HAP-1 (cell line): ENCODE measurements around the gene DGKG.

Experiments used
- DNase-seq, 2 experiments: peaks; one replicate each; pipeline ENCODE4 v3.0.0-alpha.2; 2016 to 2020; ENCODE audit warnings: low spot score in 2 of 2
- H3K27me3 ChIP-seq: fragments of 250-450 bp; sonication (Bioruptor Pico); 2 replicates; pipeline ENCODE4 v1.5.1; 2020; ENCODE audit warnings: low read depth, mild to moderate bottlenecking, moderate library complexity
- H3K36me3 ChIP-seq: fragments of 250-450 bp; sonication (Bioruptor Pico); replicated peaks from 2 replicates; pipeline ENCODE4 v1.5.1; 2020; ENCODE audit warnings: mild to moderate bottlenecking
- H3K4me1 ChIP-seq: fragments of 250-450 bp; sonication (Bioruptor Pico); 2 replicates; pipeline ENCODE4 v1.5.1; 2020; ENCODE audit warnings: mild to moderate bottlenecking
- H3K4me3 ChIP-seq: fragments of 250-450 bp; sonication (Bioruptor Pico); 2 replicates; pipeline ENCODE4 v1.5.1; 2020; ENCODE audit warnings: mild to moderate bottlenecking, moderate library complexity
- H3K9me3 ChIP-seq: fragments of 250-450 bp; sonication (Bioruptor Pico); 2 replicates; pipeline ENCODE4 v1.5.1; 2020; ENCODE audit warnings: mild to moderate bottlenecking, moderate library complexity
- in situ Hi-C: fragments of 300-500 bp; cut with MboI; formaldehyde crosslinking; loops from 3 replicates; pipeline ENCODE4 v1.14.3; 2020; ENCODE audit warnings: low sequenced_read_pairs, inconsistent platforms, mixed read lengths

Gene DGKG

GRCh38 chr3:186208296-186208989, 153.6 kb downstream of the DGKG start:
- H3K4me1 ChIP-seq: peaks cover 7% of the 10 kb centered on the region

GRCh38 chr3:186207515-186207914, 154.5 kb downstream of the DGKG start:
- no peak for DNase-seq
- H3K4me3 ChIP-seq: no peak overlapping the region
- no peaks in the 10 kb centered on the region for H3K27me3 ChIP-seq
- no peaks in the 10 kb centered on the region for H3K9me3 ChIP-seq
- H3K4me1 ChIP-seq: peaks cover 16% of the 10 kb centered on the region
- H3K36me3 ChIP-seq: no peaks in the 10 kb centered on the region
- in situ Hi-C loops: no loop called here

More at GRCh38 chr3:186208296-186208989, 153.6 kb downstream of the DGKG start:
- Histone ChIP-seq H3K27me3 (no peaks in the 10 kb centered on the region), H3K9me3 (no peaks in the 10 kb centered on the region), H3K4me3 (no peak overlapping the region), H3K36me3 (no peaks in the 10 kb centered on the region)
- in situ Hi-C loops: no loop called here
- DNase-seq: no peak

- no peaks in the 10 kb centered on the region for H3K9me3 ChIP-seq
- in situ Hi-C loops: no loop called here
- H3K36me3 ChIP-seq: no peaks in the 10 kb centered on the region
- H3K27me3 ChIP-seq: peaks cover 8% of the 10 kb centered on the region
- DNase-seq: no peak
- H3K4me3 ChIP-seq: no peak overlapping the region
- peaks cover 18% of the 10 kb centered on the region for H3K4me1 ChIP-seq
Observed at GRCh38 chr3:186200726-186201125, 161.3 kb downstream of the DGKG start.

GRCh38 chr3:186198442-186198841, 163.6 kb downstream of the DGKG start:
- DNase-seq: no peak
- Histone ChIP-seq H3K27me3 (peaks cover 11% of the 10 kb centered on the region), H3K9me3 (no peaks in the 10 kb centered on the region), H3K36me3 (no peaks in the 10 kb centered on the region), H3K4me3 (no peak overlapping the region), H3K4me1 (peaks cover 17% of the 10 kb centered on the region)
- in situ Hi-C loops: no loop called here

- H3K27me3 ChIP-seq: peaks cover 11% of the 10 kb centered on the region
- H3K4me3 ChIP-seq: no peak overlapping the region
- no peaks in the 10 kb centered on the region for H3K36me3 ChIP-seq
- no peak for DNase-seq
- no peaks in the 10 kb centered on the region for H3K9me3 ChIP-seq
- in situ Hi-C loops: no loop called here
- no peaks in the 10 kb centered on the region for H3K4me1 ChIP-seq
Observed at GRCh38 chr3:186194451-186194811, 167.6 kb downstream of the DGKG start.

- Histone ChIP-seq H3K4me1 (no peaks in the 10 kb centered on the region), H3K27me3 (peaks cover 11% of the 10 kb centered on the region), H3K36me3 (no peaks in the 10 kb centered on the region), H3K4me3 (no peak overlapping the region), H3K9me3 (no peaks in the 10 kb centered on the region)
- in situ Hi-C loops: no loop called here
- no peak for DNase-seq
Observed at GRCh38 chr3:186193534-186194450, 168.2 kb downstream of the DGKG start.

- DNase-seq: no peak
- in situ Hi-C loops: no loop called here
- no peaks in the 10 kb centered on the region for H3K9me3 ChIP-seq
- H3K4me1 ChIP-seq: no peaks in the 10 kb centered on the region
- peaks cover 8% of the 10 kb centered on the region for H3K27me3 ChIP-seq
- no peaks in the 10 kb centered on the region for H3K36me3 ChIP-seq
- H3K4me3 ChIP-seq: no peak overlapping the region
Observed at GRCh38 chr3:186192823-186193222, 169.2 kb downstream of the DGKG start.

GRCh38 chr3:186189492-186189891, 172.5 kb downstream of the DGKG start:
- no peak for DNase-seq
- H3K27me3 ChIP-seq: peaks cover 3% of the 10 kb centered on the region
- in situ Hi-C loops: no loop called here
- H3K36me3 ChIP-seq: no peaks in the 10 kb centered on the region
- H3K4me3 ChIP-seq: no peak overlapping the region
- H3K9me3 ChIP-seq: no peaks in the 10 kb centered on the region
- H3K4me1 ChIP-seq: no peaks in the 10 kb centered on the region

- in situ Hi-C loops: no loop called here
- no peaks in the 10 kb centered on the region for H3K36me3 ChIP-seq
- H3K27me3 ChIP-seq: peaks cover 7% of the 10 kb centered on the region
- H3K4me1 ChIP-seq: no peaks in the 10 kb centered on the region
- DNase-seq: no peak
- H3K9me3 ChIP-seq: no peaks in the 10 kb centered on the region
- no peak overlapping the region for H3K4me3 ChIP-seq
Observed at GRCh38 chr3:186187401-186188275, 174.4 kb downstream of the DGKG start.

- peaks cover 7% of the 10 kb centered on the region for H3K27me3 ChIP-seq
- no peaks in the 10 kb centered on the region for H3K9me3 ChIP-seq
- in situ Hi-C loops: no loop called here
- no peak for DNase-seq
- no peaks in the 10 kb centered on the region for H3K4me1 ChIP-seq
- H3K36me3 ChIP-seq: no peaks in the 10 kb centered on the region
- H3K4me3 ChIP-seq: no peak overlapping the region
Observed at GRCh38 chr3:186185194-186185787, 176.7 kb downstream of the DGKG start.

GRCh38 chr3:186184021-186184420, 178.0 kb downstream of the DGKG start:
- no peaks in the 10 kb centered on the region for H3K9me3 ChIP-seq
- no peaks in the 10 kb centered on the region for H3K4me1 ChIP-seq
- no peaks in the 10 kb centered on the region for H3K36me3 ChIP-seq
- H3K27me3 ChIP-seq: peaks cover 7% of the 10 kb centered on the region
- no peak overlapping the region for H3K4me3 ChIP-seq
- no peak for DNase-seq
- in situ Hi-C loops: no loop called here

GRCh38 chr3:186182850-186183249, 179.2 kb downstream of the DGKG start:
- H3K27me3 ChIP-seq: peaks cover 7% of the 10 kb centered on the region
- H3K9me3 ChIP-seq: no peaks in the 10 kb centered on the region
- H3K4me1 ChIP-seq: no peaks in the 10 kb centered on the region
- in situ Hi-C loops: no loop called here
- H3K4me3 ChIP-seq: no peak overlapping the region
- no peaks in the 10 kb centered on the region for H3K36me3 ChIP-seq
- DNase-seq: no peak

- H3K4me1 ChIP-seq: no peaks in the 10 kb centered on the region
- in situ Hi-C loops: no loop called here
- H3K4me3 ChIP-seq: no peak overlapping the region
- peaks cover 7% of the 10 kb centered on the region for H3K27me3 ChIP-seq
- no peaks in the 10 kb centered on the region for H3K9me3 ChIP-seq
- no peaks in the 10 kb centered on the region for H3K36me3 ChIP-seq
- no peak for DNase-seq
Observed at GRCh38 chr3:186181901-186182300, 180.1 kb downstream of the DGKG start.
